GM18499 (cell line): ENCODE results near the gene DDX18.

Experiments used
- ATAC-seq: cut with Tn5 transposase; IDR thresholded peaks from one replicate; pipeline ENCODE4 v1.9.1; 2021; ENCODE audit warnings: moderate number of reproducible peaks; ENCODE audit not compliant: insufficient read depth, unreplicated experiment

Gene DDX18

GRCh38 chr2:117832905-117833613 is 18.6 kb downstream of the DDX18 start:
- no peak for ATAC-seq

- ATAC-seq, result no peak
Observed at GRCh38 chr2:117833911-117834310, 19.4 kb downstream of the DDX18 start.

DNA sequence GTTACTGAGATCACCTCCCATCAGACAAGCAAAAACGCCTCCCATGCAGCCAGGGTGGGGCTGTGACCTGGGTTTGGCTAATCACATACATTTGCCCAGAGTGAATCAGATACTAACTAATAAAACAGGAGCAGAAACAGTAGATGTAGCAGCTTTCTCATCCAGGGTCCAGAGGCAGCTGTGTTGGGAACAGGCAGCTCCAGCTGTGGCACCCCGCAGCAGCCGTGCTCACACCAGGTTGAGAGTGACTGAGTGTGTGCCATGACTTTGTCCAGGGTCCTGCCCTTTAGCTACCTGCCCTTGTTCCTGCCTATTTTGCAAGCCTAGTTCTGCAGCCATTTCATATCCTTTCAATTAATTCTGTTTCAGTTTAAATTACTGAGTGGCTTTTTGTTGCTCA is 20.5 kb downstream of the DDX18 start:
- no peak for ATAC-seq

GRCh38 chr2:117835990-117836760 is 21.7 kb downstream of the DDX18 start:
- peak; percentile 51 for ATAC-seq

DNA sequence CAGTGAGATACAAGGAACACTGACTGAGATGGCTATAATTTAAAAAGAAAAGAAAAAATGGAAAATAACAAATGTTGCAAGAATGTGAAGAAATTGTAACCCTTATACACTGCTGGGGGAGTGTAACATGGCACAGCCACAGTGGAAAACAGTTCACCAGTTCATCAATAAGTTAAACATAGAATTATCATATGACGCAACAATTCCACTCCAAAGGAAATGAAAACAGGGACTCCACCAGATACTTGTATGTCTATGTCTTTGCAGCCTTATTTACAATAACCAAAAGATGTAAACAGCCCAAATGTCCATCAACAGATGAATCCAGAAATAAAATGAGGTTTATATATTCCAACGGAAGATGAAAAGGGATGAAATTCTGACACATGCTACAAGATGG is 30.8 kb downstream of the DDX18 start:
- no peak for ATAC-seq

DNA sequence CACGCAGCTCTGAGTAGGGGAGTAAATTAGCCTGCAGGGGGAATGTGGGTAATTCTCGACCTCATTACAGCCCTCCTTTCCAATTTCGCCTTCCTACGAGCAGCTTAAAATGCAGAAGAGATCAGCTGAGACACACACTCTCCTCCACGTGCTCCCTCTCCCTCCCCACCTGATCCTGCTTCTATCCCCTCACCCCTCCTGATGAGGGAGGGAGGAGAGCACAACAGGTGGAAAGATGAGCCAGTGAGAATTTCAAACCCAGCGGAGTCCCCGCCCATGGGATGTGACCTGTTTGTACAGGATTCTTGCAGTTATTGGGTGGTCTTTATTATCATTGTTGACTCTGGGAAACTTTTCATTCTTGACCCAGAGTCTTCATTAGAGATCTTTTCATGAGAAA is 35.5 kb downstream of the DDX18 start:
- ATAC-seq, result no peak

- no peak for ATAC-seq
Observed at GRCh38 chr2:117850461-117850860, 36.0 kb downstream of the DDX18 start.

DNA sequence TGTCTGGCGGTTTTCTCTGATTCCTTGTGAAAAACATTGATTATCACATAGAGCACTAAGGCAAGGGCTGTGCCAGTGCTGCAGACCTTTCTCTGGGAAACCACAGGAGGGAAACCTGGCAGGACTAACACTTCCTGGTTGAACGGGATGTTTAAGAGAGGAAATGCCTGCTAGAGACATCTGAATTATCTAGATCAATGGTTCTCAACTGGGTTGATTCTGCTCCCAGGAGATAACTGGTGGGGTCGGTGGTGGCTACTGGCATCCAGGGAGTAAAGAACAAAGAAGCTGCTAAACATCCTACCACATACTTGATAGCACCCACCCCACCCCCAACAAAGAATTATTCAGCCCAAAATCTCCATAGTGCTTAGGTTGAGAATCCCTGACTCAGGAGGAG is 37.5 kb downstream of the DDX18 start:
- no peak for ATAC-seq

GRCh38 chr2:117853316-117853715 is 38.8 kb downstream of the DDX18 start:
- no peak for ATAC-seq

DNA sequence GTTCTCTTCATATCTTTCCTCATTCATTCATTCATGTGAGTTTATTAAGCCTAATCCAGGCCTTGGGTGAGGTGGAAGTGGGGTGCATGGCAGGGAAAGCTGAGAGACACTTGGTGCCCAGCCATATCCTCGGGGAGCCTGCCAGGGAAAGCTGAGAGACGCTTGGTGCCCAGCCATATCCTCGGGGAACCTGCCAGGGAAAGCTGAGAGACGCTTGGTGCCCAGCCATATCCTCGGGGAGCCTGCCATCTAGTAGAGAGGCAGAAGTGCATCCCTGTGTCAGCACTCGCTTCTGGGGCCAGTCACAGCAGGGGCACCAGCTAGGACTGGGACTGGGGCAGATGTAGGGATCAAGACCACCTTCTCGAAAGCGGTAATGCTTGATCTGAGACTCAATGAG is 39.4 kb downstream of the DDX18 start:
- ATAC-seq, result no peak

- ATAC-seq, result no peak
Observed at GRCh38 chr2:117854610-117855009, 40.1 kb downstream of the DDX18 start.

DNA sequence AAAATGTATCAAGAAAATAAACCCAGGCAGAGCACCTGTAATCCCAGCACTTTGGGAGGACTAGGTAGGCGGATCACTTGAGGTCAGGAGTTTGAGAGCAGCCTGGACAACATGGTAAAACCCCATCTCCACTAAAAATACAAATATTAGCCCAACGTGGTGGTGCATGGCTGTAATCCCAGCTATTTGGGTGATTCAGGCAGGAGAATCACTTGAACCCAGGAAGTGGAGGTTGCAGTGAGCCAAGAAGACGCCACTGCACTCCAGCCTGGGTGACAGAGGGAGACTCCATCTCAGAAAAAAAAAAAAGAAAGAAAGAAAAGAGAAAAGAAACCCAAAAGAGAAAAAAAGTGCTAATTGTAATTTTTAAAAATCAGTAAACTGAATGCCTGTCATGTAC is 41.4 kb downstream of the DDX18 start:
- ATAC-seq, result no peak

GRCh38 chr2:117856415-117857210 is 42.1 kb downstream of the DDX18 start:
- no peak for ATAC-seq

DNA sequence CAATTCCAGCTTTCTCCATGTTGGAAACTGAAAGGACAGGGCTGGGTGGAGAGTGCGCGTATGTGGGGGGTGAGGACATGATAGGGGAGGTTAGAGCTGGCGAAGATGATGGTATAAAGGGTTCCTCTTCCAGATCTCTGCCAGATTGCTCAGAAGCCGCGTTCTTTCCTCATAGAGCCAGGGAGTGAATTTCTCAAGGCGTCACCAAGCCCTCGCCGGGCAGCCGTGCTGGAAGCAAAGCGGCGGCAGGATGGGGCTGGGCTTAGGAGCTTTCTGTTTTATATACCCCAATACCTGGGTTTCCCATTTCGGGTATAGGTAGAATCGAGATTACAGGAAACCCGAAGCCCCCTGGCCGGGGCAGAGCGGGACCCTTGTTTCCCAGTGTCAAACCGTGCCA is 43.8 kb downstream of the DDX18 start:
- ATAC-seq, result no peak

GRCh38 chr2:117858892-117859531 is 44.5 kb downstream of the DDX18 start:
- no peak for ATAC-seq

- no peak for ATAC-seq
Observed at GRCh38 chr2:117859532-117859911, 45.0 kb downstream of the DDX18 start.

DNA sequence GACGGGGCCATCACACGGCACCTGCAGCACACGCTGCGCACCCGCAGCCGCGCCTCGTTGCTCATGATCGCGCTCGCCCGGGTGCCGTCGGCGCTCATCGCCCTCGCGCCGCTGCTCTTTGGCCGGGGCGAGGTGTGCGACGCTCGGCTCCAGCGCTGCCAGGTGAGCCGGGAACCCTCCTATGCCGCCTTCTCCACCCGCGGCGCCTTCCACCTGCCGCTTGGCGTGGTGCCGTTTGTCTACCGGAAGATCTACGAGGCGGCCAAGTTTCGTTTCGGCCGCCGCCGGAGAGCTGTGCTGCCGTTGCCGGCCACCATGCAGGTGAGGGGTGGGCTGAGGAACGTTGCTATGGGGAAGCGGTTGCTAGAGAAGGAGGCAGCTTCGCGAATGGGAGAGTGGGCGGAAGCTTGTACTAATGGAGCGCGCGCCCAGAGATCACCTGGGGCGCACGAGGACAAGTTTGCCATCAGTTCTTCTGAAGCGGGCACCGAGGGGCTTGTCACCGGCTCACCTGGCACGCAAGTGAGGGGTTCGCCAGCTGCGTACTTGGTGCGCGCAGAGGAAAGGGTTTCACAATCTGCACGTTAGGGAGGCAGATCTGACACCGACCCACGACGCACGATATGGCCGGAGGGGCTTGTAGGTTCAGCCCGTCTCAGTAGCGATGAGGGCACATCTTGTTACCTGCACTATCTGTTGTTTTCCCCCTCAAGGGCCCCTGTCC is 45.6 kb downstream of the DDX18 start:
- no peak for ATAC-seq

- ATAC-seq, result no peak
Observed at GRCh38 chr2:117862459-117862858, 48.0 kb downstream of the DDX18 start.

GRCh38 chr2:117875786-117876185 is 61.3 kb downstream of the DDX18 start:
- no peak for ATAC-seq

DNA sequence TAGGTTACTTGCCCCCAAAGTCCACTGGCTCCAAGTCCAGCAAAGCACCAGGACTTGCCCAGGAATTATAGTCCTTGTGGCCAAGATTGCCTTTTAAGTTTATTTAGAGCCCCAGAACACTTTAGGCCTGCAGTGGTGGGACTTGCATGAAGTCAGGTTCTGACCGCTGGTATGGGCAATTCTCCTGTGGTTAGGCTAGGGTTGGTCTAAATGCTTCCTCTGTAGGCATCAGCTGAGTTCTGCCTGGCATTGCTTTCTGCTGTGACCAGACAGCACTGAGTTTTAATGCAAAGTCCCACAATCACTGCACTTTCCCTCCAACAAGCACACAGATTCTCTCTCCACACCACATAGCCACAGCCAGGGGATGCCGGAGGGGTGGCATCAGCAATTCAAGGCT is 64.5 kb downstream of the DDX18 start:
- ATAC-seq, result no peak
